HepG2 (cell line): Measurements from ENCODE around the gene CCL17. TPM values are rescaled to one million over a fixed set of nuclear protein-coding genes. Genes with fewer than 3 reads are reported as not detected.

Experiments used
- ATAC-seq: fragments of 200-7000 bp; cut with Tn5 transposase; 3 replicates; pipeline ENCODE4 v1.9.1; 2020; ENCODE audit warnings: mild to moderate bottlenecking, moderate library complexity
- BruUV-seq: library from RNA; stranded (reverse); fragments of 400-500 nt; replicated peaks from 2 replicates; lab custom pipeline; 2021; lab: Mats Ljungman, UMichigan
- CTCF ChIA-PET: fragments of 300-600 bp; formaldehyde crosslinking; extraction: SDS; loops from one replicate; lab custom pipeline; 2021; ENCODE audit warnings: low total read pairs, inconsistent platforms, low intra/inter-chr PET ratio; lab: Yijun Ruan, JAX
- POLR2A ChIA-PET: fragments of 350-600 bp; sonication (Branson Sonifier 250); formaldehyde crosslinking; loops from one replicate; lab custom pipeline; 2020; ENCODE audit warnings: antibody characterized with exemption, inconsistent platforms; lab: Yijun Ruan, JAX
- DNase-seq: peaks from one replicate; pipeline ENCODE4 v3.0.0-alpha.2; 2015; ENCODE audit warnings: low spot score
- FAIRE-seq: peaks from 3 replicates; lab custom pipeline; 2011; peaks lifted over from hg19 to GRCh38; lab: Jason Lieb, UNC
- H2AFZ ChIP-seq: one replicate; pipeline ENCODE4 v1.6.1; 2011; ENCODE audit warnings: low read length, inconsistent platforms
- H3K27ac ChIP-seq: fragments of 300-600 bp; 3 replicates; pipeline ENCODE4 v1.8.0; 2011; ENCODE audit warnings: mixed run types, mild to moderate bottlenecking, mixed read lengths, low read length, inconsistent platforms; ENCODE audit not compliant: insufficient read depth; ENCODE audit errors: extremely low read length
- H3K27me3 ChIP-seq, 2 experiments: fragments of 200-600 bp in 1 of 2; 2 replicates in 1 of 2; 3 replicates in 1 of 2; pipeline versions ENCODE4 v1.6.0 to v1.8.0; 2011; ENCODE audit warnings: low read length in 2 of 2, mild to moderate bottlenecking in 2 of 2, moderate library complexity in 2 of 2, inconsistent platforms in 1 of 2; ENCODE audit not compliant: insufficient read depth in 2 of 2, control insufficient read depth in 1 of 2
- H3K36me3 ChIP-seq, 2 experiments: fragments of 200-600 bp in 1 of 2; replicated peaks in 1 of 2; 2 replicates in 1 of 2; 3 replicates in 1 of 2; pipeline versions ENCODE4 v1.5.1 to v1.8.0; 2011; ENCODE audit warnings: low read length in 2 of 2, inconsistent platforms in 1 of 2; ENCODE audit not compliant: insufficient read depth in 2 of 2, control insufficient read depth in 1 of 2
- H3K4me1 ChIP-seq: 2 replicates; pipeline ENCODE4 v1.5.1; 2012; ENCODE audit warnings: low read length, inconsistent platforms; ENCODE audit not compliant: insufficient read depth
- H3K4me2 ChIP-seq: 2 replicates; pipeline ENCODE4 v1.6.0; 2011; ENCODE audit warnings: low read depth, low read length, inconsistent platforms
- H3K4me3 ChIP-seq, 3 experiments: fragments of 200-600 bp in 1 of 3; sonication (generic), shearing (Covaris generic) in 1 of 3; replicated peaks in 1 of 3; 2 replicates each; pipeline ENCODE4 v1.5.1; 2011 to 2016; ENCODE audit warnings: low read length in 3 of 3, inconsistent platforms in 2 of 3, low read depth in 2 of 3, mild to moderate bottlenecking in 2 of 3, control low read depth in 1 of 3, mixed read lengths in 1 of 3; ENCODE audit not compliant: insufficient read depth in 1 of 3
- H3K79me2 ChIP-seq: one replicate; pipeline ENCODE4 v1.6.1; 2011; ENCODE audit warnings: low read length, inconsistent platforms; ENCODE audit not compliant: insufficient read depth
- H3K9ac ChIP-seq: 2 replicates; pipeline ENCODE4 v1.6.0; 2011; ENCODE audit warnings: mild to moderate bottlenecking, low read depth, low read length, inconsistent platforms; ENCODE audit not compliant: insufficient read depth
- H3K9me3 ChIP-seq: 2 replicates; pipeline ENCODE4 v1.5.1; 2012; ENCODE audit warnings: mild to moderate bottlenecking, low read length
- H4K20me1 ChIP-seq: 2 replicates; pipeline ENCODE4 v1.6.0; 2011; ENCODE audit warnings: inconsistent platforms, mild to moderate bottlenecking, low read length, moderate library complexity; ENCODE audit not compliant: insufficient read depth
- DPF2 ChIP-seq: sonication (generic); formaldehyde crosslinking; IDR thresholded peaks from 2 replicates; pipeline ENCODE4 v1.4.0; 2020; ENCODE audit warnings: mild to moderate bottlenecking, low read depth, missing genetic modification reagents, borderline replicate concordance
- EP300 ChIP-seq, 3 experiments: sonication (generic) in 1 of 3; formaldehyde crosslinking in 1 of 3; IDR thresholded peaks; 2 replicates each; pipeline versions ENCODE4 v1.5.1 to v1.6.1; 2011 to 2020; ENCODE audit warnings: low read depth in 2 of 3, low read length in 2 of 3, borderline replicate concordance in 1 of 3, improper control_type of control experiment in 1 of 3, mild to moderate bottlenecking in 1 of 3, missing genetic modification reagents in 1 of 3, moderate library complexity in 1 of 3
- FOXK2 ChIP-seq: fragments of 450-650 bp; IDR thresholded peaks from 2 replicates; pipeline ENCODE4 v1.6.1; 2016
- HES4 ChIP-seq: sonication (generic); formaldehyde crosslinking; IDR thresholded peaks from 2 replicates; pipeline ENCODE4 v1.9.0; 2021; ENCODE audit warnings: mild to moderate bottlenecking, missing genetic modification reagents, borderline replicate concordance
- KLF11 ChIP-seq: IDR thresholded peaks from 2 replicates; pipeline ENCODE4 v1.6.1; 2016; ENCODE audit warnings: missing compliant biosample characterization
- MEIS1 ChIP-seq: sonication (generic); formaldehyde crosslinking; IDR thresholded peaks from 2 replicates; pipeline ENCODE4 v1.9.0; 2021; ENCODE audit warnings: mild to moderate bottlenecking, missing genetic modification reagents, moderate library complexity, borderline replicate concordance
- RAD21 ChIP-seq: fragments of 450-650 bp; formaldehyde crosslinking; IDR thresholded peaks from 2 replicates; pipeline ENCODE4 v1.5.0; 2020; ENCODE audit warnings: mild to moderate bottlenecking
- RBM22 ChIP-seq: fragments of 200-400 bp; formaldehyde crosslinking; optimal IDR thresholded peaks from 2 replicates; pipeline ENCODE3; 2017; ENCODE audit warnings: mild to moderate bottlenecking, low read length, moderate library complexity
- SMC3 ChIP-seq: IDR thresholded peaks from 2 replicates; pipeline ENCODE4 v1.6.1; 2011; ENCODE audit warnings: low read length, improper control_type of control experiment
- STAG1 ChIP-seq: sonication (generic); formaldehyde crosslinking; IDR thresholded peaks from 2 replicates; pipeline ENCODE4 v1.4.0; 2020; ENCODE audit warnings: missing genetic modification reagents
- TBX2 ChIP-seq: sonication (generic); formaldehyde crosslinking; IDR thresholded peaks from 2 replicates; pipeline ENCODE4 v1.5.0; 2020; ENCODE audit warnings: missing genetic modification reagents, mild to moderate bottlenecking, borderline replicate concordance
- ZFP36 ChIP-seq: fragments of 150-350 bp; IDR thresholded peaks from 2 replicates; pipeline ENCODE4 v1.6.1; 2018; ENCODE audit warnings: borderline replicate concordance, low read length, low read depth; ENCODE audit not compliant: partially characterized antibody
- ZMYM3 ChIP-seq: sonication (generic); formaldehyde crosslinking; IDR thresholded peaks from 2 replicates; pipeline ENCODE4 v1.5.1; 2020; ENCODE audit warnings: mild to moderate bottlenecking, missing genetic modification reagents
- ZZZ3 ChIP-seq: sonication (generic); formaldehyde crosslinking; IDR thresholded peaks from 2 replicates; pipeline ENCODE4 v1.4.0; 2020; ENCODE audit warnings: missing genetic modification reagents, mild to moderate bottlenecking, borderline replicate concordance
- WGBS: methylation state at CpG from one replicate; pipeline ENCODE4 v1.1.6; 2017; ENCODE audit warnings: low lambda C conversion rate; 5-methylcytosine and 5-hydroxymethylcytosine counted together
- in situ Hi-C: cut with HindIII; loops from 2 replicates; pipeline ENCODE4 v1.10.0; 2017; ENCODE audit warnings: low pct_unique_long_range_greater_than_20kb; ENCODE audit not compliant: extremely low pct_ligation_motif_present
- intact Hi-C: fragments of 100-400 bp; cut with micrococcal nuclease; formaldehyde crosslinking; loops from one replicate; pipeline ENCODE4 v1.10.0; 2022; ENCODE audit not compliant: unreplicated experiment
- polyA plus RNA-seq, 8 experiments: library from polyadenylated mRNA; depleted of rRNA in 3 of 8; stranded (reverse) in 7 of 8; unstranded in 1 of 8; fragments of >200 nt; fragmentation: Illumina TruSeq in 4 of 8; extraction: Trizol in 4 of 8; gene quantifications; 2 replicates each; pipeline versions ENCODE4 v1.2.1 to v1.2.3, GENCODE V29; 2011 to 2016; ENCODE audit warnings: low read depth in 4 of 8, missing spikeins in 1 of 8, mixed read lengths in 1 of 8; ENCODE audit not compliant: insufficient read depth in 1 of 8
- total RNA-seq, 5 experiments: library from RNA; depleted of rRNA; stranded (reverse); fragments of >200 nt; fragmentation: Illumina TruSeq; extraction: Trizol; gene quantifications; 2 replicates each; pipeline ENCODE4 v1.2.3, GENCODE V29; 2016; ENCODE audit warnings: low read depth in 1 of 5
- TF ChIP-seq, protein P1 (sequence below), 2 experiments: sonication (generic) in 1 of 2; formaldehyde crosslinking in 1 of 2; IDR thresholded peaks; 2 replicates each; pipeline versions ENCODE4 v1.4.0 to v1.6.1; 2018 to 2020; ENCODE audit warnings: missing genetic modification reagents in 2 of 2, borderline replicate concordance in 1 of 2, low read depth in 1 of 2, mild to moderate bottlenecking in 1 of 2, missing biosample characterization in 1 of 2
- TF ChIP-seq, protein P2 (sequence below): sonication (generic); formaldehyde crosslinking; IDR thresholded peaks from 2 replicates; pipeline ENCODE4 v1.5.0; 2020; ENCODE audit warnings: mild to moderate bottlenecking, missing genetic modification reagents, moderate library complexity
- TF ChIP-seq, protein P3 (sequence below): sonication (generic); formaldehyde crosslinking; IDR thresholded peaks from 2 replicates; pipeline ENCODE4 v1.8.1; 2023; ENCODE audit warnings: mild to moderate bottlenecking, missing genetic modification reagents

Gene CCL17
- total and polyA plus RNA-seq, 2 of the 13 experiments (the other 11 are each of a cell fraction or from before 2014, with no cell fraction given), result not detected

DNA sequence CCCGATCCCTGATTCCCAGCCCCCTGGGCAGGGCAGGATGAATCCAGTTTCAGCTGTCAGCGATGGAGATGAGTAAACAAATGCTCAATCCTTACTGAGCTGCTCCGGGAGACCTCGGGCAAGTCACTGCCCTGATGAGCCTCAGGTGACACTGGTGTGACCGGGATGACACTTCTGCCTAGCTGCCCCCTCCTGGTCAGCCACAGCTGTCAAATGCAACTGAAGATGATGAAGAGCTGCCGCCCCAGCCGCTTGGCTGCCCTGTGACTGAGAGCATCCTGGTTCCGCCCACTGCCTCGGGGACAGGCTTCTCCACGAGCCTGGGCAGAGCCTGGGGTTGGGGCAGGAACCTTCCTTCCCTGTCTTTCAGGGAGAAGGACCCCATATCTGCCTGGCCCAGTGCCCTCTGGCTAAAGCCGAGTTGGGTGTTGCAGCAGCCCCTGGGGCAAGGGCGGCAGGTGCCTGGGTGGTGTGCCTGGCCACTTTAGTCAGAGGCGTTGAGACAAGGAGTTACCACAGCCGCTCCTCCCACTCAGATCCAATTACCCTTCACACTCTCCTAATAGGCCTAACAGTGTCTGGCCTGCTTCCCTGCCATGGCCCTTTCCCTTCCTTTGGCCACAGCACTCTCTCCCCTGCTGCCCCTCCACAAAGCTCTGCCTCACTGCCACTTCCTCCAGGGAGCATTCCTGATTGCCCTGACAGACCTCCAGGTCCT is 5.5 kb downstream of the CCL17 start:
- WGBS, result 15% methylated on average over 10 of the region's 14 CpGs
- Histone ChIP-seq H3K9ac (no peak overlapping the region), H3K79me2 (no peaks in the 10 kb centered on the region), H3K4me1 (peaks cover 18% of the 10 kb centered on the region; the same call in 1 of the 2 replicates), H4K20me1 (no peaks in the 10 kb centered on the region), H3K4me2 (no peak overlapping the region), H3K27me3 (peaks cover 9 to 49% of the 10 kb centered on the region in 2 experiments; a peak in 4 of 5 replicates), H3K9me3 (no peaks in the 10 kb centered on the region), H3K4me3 (no peak overlapping the region), H3K27ac (no peak overlapping the region), H3K36me3 (no peaks in the 10 kb centered on the region), H2AFZ (no peak overlapping the region)
- intact Hi-C loops, result loop anchor here (1.0 to 10.0 kb wide), 2 partner anchors 106 to 325 kb away; no protein-coding TSS in a partner anchor
- DNase-seq (peak; percentile 49), ATAC-seq (peak; percentile 74), FAIRE-seq (peak; percentile 71)
- BruUV-seq, result no TSS peak
- in situ Hi-C loops, result no loop called here
- ChIA-PET POLR2A (interaction anchor here (0.8 to 1.0 kb wide), 2 partner anchors 38 to 75 kb away, joined by 3 read pairs; partner anchors contain the start of gene CX3CL1), CTCF (interaction anchor here (1.3 to 1.9 kb wide), 2 partner anchors 106 to 109 kb away, joined by 3 to 13 read pairs; no protein-coding TSS in a partner anchor)
- TF ChIP-seq ZFP36 (peak; percentile 58), SMC3 (peak; percentile 44), FOXK2 (no peak), TBX2 (0 out of 2 replicates have a peak, but pooled peaks have one; percentile 22), EP300 (IDR thresholded peaks at IDR 0.05; ENCODE audit: low read depth in 2 of 2, low read length in 2 of 2) (no peak), EP300 (CRISPR knock-in tag; IDR thresholded peaks at IDR 0.05; ENCODE audit: borderline replicate concordance) (no peak), DPF2 (no peak), RBM22 (no peak), ZZZ3 (CRISPR knock-in tag) (0 out of 2 replicates have a peak, but pooled peaks have one; percentile 31), RAD21 (CRISPR knock-in tag) (peak; percentile 68), STAG1 (CRISPR knock-in tag) (peak; percentile 68), MEIS1 (CRISPR knock-in tag) (peak; percentile 49; the same call in 1 of the 2 replicates), ZMYM3 (CRISPR knock-in tag) (0 out of 2 replicates have a peak, but pooled peaks have one; percentile 13), KLF11 (CRISPR knock-in tag) (no peak), HES4 (CRISPR knock-in tag) (0 out of 2 replicates have a peak, but pooled peaks have one; percentile 62)
- TF ChIP-seq, protein P1, sequence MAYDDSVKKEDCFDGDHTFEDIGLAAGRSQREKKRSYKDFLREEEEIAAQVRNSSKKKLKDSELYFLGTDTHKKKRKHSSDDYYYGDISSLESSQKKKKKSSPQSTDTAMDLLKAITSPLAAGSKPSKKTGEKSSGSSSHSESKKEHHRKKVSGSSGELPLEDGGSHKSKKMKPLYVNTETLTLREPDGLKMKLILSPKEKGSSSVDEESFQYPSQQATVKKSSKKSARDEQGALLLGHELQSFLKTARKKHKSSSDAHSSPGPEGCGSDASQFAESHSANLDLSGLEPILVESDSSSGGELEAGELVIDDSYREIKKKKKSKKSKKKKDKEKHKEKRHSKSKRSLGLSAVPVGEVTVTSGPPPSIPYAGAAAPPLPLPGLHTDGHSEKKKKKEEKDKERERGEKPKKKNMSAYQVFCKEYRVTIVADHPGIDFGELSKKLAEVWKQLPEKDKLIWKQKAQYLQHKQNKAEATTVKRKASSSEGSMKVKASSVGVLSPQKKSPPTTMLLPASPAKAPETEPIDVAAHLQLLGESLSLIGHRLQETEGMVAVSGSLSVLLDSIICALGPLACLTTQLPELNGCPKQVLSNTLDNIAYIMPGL (CRISPR knock-in tag; IDR thresholded peaks at IDR 0.05; ENCODE audit: borderline replicate concordance in 1 of 2, low read depth in 1 of 2), result 0 out of 4 replicates have a peak, but pooled peaks of 1 of the 2 experiments have one; percentile 34
- TF ChIP-seq, protein P2, sequence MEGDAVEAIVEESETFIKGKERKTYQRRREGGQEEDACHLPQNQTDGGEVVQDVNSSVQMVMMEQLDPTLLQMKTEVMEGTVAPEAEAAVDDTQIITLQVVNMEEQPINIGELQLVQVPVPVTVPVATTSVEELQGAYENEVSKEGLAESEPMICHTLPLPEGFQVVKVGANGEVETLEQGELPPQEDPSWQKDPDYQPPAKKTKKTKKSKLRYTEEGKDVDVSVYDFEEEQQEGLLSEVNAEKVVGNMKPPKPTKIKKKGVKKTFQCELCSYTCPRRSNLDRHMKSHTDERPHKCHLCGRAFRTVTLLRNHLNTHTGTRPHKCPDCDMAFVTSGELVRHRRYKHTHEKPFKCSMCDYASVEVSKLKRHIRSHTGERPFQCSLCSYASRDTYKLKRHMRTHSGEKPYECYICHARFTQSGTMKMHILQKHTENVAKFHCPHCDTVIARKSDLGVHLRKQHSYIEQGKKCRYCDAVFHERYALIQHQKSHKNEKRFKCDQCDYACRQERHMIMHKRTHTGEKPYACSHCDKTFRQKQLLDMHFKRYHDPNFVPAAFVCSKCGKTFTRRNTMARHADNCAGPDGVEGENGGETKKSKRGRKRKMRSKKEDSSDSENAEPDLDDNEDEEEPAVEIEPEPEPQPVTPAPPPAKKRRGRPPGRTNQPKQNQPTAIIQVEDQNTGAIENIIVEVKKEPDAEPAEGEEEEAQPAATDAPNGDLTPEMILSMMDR (CRISPR knock-in tag), result peak; percentile 62
- TF ChIP-seq, protein P3, sequence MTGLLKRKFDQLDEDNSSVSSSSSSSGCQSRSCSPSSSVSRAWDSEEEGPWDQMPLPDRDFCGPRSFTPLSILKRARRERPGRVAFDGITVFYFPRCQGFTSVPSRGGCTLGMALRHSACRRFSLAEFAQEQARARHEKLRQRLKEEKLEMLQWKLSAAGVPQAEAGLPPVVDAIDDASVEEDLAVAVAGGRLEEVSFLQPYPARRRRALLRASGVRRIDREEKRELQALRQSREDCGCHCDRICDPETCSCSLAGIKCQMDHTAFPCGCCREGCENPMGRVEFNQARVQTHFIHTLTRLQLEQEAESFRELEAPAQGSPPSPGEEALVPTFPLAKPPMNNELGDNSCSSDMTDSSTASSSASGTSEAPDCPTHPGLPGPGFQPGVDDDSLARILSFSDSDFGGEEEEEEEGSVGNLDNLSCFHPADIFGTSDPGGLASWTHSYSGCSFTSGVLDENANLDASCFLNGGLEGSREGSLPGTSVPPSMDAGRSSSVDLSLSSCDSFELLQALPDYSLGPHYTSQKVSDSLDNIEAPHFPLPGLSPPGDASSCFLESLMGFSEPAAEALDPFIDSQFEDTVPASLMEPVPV, result peak; percentile 36; the same call in 1 of the 2 replicates
